ENCODE results near the gene ZNF830. TPM values are rescaled to one million over a fixed set of nuclear protein-coding genes. Genes with fewer than 3 reads are reported as not detected.

The ZNF830 gene
- total and polyA plus RNA-seq, 10 of the 15 experiments (the other 5 are each of a cell fraction or from before 2014, with no cell fraction given), result 9.7 to 18.5 (median 15.1) TPM

DNA sequence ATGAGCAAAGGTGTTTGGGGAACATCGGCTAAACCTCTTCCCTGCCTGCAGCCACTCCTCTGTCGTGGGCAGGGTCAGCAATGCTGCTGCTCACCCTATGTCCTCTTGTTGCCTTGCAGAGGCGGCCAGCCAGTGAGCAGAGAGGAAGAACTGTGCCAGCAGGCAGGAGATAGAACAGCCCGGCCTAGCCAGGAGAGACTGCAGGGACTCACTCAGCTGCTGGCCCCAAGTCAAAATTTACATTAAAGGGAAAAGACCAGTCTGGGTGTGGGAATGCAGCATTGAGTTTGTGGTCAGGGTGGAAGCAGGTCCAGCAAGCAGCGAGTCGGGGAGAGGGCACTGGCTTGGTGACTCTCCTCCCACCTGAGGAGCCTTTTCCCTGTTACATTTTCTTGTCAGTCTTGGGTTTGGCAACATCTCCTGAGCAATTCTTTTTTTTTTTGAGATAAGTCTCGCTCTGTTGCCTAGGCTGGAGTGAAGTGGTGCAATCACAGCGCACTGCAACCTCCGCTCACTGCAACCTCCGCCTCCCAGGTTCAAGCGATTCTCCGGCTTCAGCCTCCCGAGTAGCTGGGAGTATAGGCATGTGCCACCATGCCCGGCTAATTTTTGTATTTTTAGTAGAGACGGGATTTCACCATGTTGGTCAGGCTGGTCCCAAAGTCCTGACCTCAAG lies 41.7 kb downstream of the ZNF830 start:
- in situ Hi-C loops (cut with MboI), result no loop called here
- Histone ChIP-seq H3K27me3 (replicated peaks in 1 of 2; ENCODE audit: control insufficient read depth in 2 of 2, insufficient read depth in 2 of 2, low read length in 1 of 2) (no peaks in the 10 kb centered on the region), H3K4me1 (ENCODE audit: control insufficient read depth, insufficient read depth, low read length) (no peaks in the 10 kb centered on the region; the same call in 1 of the 2 replicates), H2AFZ (ENCODE audit: control insufficient read depth, low read depth, low read length) (no peak overlapping the region), H3K36me3 (ENCODE audit: control insufficient read depth in 2 of 2, insufficient read depth in 2 of 2, low read length in 1 of 2) (peaks cover 18% of the 10 kb centered on the region in 2 experiments; a peak in 3 of 4 replicates), H3K79me2 (ENCODE audit: control insufficient read depth, insufficient read depth, low read length) (no peaks in the 10 kb centered on the region), H3K27ac (ENCODE audit: control insufficient read depth, insufficient read depth) (no peak overlapping the region), H4K20me1 (ENCODE audit: control insufficient read depth, insufficient read depth) (no peaks in the 10 kb centered on the region), H3K4me3 (no peak overlapping the region), H3K9ac (ENCODE audit: control insufficient read depth, insufficient read depth, low read length) (no peak overlapping the region), H3K9me3 (replicated peaks; ENCODE audit: control insufficient read depth, insufficient read depth, low read length) (no peaks in the 10 kb centered on the region), H3K4me2 (ENCODE audit: control insufficient read depth, insufficient read depth) (no peak overlapping the region)
- ATAC-seq (no peak), FAIRE-seq (no peak), DNase-seq (ENCODE audit: low read depth, low spot score) (no peak)
- intact Hi-C loops (cut with micrococcal nuclease; ENCODE audit: unreplicated experiment), result no loop called here
- ChIA-PET RAD21 (ENCODE audit: unreplicated experiment) (no interaction called here), SMC1A (ENCODE audit: uncharacterized antibody, unreplicated experiment) (interaction anchor here (1.2 to 4.6 kb wide), 4 partner anchors 13 to 115 kb away, joined by 3 to 29 read pairs (median 4); no protein-coding TSS in a partner anchor), CTCF (no interaction called here), POLR2A (no interaction called here)
- 84% methylated on average over 15 of the region's 15 CpGs for WGBS (ENCODE audit: insufficient coverage, insufficient replicate concordance, low lambda C conversion rate, missing lambda C conversion rate)
- TF ChIP-seq, protein P1, sequence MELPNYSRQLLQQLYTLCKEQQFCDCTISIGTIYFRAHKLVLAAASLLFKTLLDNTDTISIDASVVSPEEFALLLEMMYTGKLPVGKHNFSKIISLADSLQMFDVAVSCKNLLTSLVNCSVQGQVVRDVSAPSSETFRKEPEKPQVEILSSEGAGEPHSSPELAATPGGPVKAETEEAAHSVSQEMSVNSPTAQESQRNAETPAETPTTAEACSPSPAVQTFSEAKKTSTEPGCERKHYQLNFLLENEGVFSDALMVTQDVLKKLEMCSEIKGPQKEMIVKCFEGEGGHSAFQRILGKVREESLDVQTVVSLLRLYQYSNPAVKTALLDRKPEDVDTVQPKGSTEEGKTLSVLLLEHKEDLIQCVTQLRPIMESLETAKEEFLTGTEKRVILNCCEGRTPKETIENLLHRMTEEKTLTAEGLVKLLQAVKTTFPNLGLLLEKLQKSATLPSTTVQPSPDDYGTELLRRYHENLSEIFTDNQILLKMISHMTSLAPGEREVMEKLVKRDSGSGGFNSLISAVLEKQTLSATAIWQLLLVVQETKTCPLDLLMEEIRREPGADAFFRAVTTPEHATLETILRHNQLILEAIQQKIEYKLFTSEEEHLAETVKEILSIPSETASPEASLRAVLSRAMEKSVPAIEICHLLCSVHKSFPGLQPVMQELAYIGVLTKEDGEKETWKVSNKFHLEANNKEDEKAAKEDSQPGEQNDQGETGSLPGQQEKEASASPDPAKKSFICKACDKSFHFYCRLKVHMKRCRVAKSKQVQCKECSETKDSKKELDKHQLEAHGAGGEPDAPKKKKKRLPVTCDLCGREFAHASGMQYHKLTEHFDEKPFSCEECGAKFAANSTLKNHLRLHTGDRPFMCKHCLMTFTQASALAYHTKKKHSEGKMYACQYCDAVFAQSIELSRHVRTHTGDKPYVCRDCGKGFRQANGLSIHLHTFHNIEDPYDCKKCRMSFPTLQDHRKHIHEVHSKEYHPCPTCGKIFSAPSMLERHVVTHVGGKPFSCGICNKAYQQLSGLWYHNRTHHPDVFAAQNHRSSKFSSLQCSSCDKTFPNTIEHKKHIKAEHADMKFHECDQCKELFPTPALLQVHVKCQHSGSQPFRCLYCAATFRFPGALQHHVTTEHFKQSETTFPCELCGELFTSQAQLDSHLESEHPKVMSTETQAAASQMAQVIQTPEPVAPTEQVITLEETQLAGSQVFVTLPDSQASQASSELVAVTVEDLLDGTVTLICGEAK (IDR thresholded peaks at IDR 0.05; ENCODE audit: borderline replicate concordance), result no peak
- TF ChIP-seq, protein P2, sequence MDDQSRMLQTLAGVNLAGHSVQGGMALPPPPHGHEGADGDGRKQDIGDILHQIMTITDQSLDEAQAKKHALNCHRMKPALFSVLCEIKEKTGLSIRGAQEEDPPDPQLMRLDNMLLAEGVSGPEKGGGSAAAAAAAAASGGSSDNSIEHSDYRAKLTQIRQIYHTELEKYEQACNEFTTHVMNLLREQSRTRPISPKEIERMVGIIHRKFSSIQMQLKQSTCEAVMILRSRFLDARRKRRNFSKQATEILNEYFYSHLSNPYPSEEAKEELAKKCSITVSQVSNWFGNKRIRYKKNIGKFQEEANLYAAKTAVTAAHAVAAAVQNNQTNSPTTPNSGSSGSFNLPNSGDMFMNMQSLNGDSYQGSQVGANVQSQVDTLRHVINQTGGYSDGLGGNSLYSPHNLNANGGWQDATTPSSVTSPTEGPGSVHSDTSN (IDR thresholded peaks at IDR 0.05; ENCODE audit: insufficient replicate concordance, low read depth, low read length), result no peak
- TF ChIP-seq EED (IDR thresholded peaks at IDR 0.05; ENCODE audit: low read depth), result no peak
- no peak for TF ChIP-seq BACH1 (IDR thresholded peaks at IDR 0.05; ENCODE audit: borderline replicate concordance)
- TF ChIP-seq, protein P3, sequence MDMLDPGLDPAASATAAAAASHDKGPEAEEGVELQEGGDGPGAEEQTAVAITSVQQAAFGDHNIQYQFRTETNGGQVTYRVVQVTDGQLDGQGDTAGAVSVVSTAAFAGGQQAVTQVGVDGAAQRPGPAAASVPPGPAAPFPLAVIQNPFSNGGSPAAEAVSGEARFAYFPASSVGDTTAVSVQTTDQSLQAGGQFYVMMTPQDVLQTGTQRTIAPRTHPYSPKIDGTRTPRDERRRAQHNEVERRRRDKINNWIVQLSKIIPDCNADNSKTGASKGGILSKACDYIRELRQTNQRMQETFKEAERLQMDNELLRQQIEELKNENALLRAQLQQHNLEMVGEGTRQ (IDR thresholded peaks at IDR 0.05; ENCODE audit: borderline replicate concordance, low read depth, low read length), result no peak
- TF ChIP-seq, protein P4, sequence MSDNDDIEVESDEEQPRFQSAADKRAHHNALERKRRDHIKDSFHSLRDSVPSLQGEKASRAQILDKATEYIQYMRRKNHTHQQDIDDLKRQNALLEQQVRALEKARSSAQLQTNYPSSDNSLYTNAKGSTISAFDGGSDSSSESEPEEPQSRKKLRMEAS (IDR thresholded peaks at IDR 0.05; ENCODE audit: low read depth, low read length), result no peak
- TF ChIP-seq DPF2 (IDR thresholded peaks at IDR 0.05), result no peak
- TF ChIP-seq JUNB (IDR thresholded peaks at IDR 0.05), result no peak
- TF ChIP-seq, protein P5, sequence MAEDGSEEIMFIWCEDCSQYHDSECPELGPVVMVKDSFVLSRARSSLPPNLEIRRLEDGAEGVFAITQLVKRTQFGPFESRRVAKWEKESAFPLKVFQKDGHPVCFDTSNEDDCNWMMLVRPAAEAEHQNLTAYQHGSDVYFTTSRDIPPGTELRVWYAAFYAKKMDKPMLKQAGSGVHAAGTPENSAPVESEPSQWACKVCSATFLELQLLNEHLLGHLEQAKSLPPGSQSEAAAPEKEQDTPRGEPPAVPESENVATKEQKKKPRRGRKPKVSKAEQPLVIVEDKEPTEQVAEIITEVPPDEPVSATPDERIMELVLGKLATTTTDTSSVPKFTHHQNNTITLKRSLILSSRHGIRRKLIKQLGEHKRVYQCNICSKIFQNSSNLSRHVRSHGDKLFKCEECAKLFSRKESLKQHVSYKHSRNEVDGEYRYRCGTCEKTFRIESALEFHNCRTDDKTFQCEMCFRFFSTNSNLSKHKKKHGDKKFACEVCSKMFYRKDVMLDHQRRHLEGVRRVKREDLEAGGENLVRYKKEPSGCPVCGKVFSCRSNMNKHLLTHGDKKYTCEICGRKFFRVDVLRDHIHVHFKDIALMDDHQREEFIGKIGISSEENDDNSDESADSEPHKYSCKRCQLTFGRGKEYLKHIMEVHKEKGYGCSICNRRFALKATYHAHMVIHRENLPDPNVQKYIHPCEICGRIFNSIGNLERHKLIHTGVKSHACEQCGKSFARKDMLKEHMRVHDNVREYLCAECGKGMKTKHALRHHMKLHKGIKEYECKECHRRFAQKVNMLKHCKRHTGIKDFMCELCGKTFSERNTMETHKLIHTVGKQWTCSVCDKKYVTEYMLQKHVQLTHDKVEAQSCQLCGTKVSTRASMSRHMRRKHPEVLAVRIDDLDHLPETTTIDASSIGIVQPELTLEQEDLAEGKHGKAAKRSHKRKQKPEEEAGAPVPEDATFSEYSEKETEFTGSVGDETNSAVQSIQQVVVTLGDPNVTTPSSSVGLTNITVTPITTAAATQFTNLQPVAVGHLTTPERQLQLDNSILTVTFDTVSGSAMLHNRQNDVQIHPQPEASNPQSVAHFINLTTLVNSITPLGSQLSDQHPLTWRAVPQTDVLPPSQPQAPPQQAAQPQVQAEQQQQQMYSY (CRISPR knock-in tag; IDR thresholded peaks at IDR 0.05), result no peak
- TF ChIP-seq STAT1 (conservative IDR thresholded peaks at IDR 0.05), result no peak
- TF ChIP-seq CREB1 (IDR thresholded peaks at IDR 0.05; ENCODE audit: low read depth), result no peak
- BruUV-seq (replicated peaks), result no TSS peak
